K562 (cell line): ENCODE measurements around the gene ZNF438. TPM values are rescaled to one million over a fixed set of nuclear protein-coding genes. Genes with fewer than 3 reads are reported as not detected.

ENCODE experiments used
- ATAC-seq: fragments of 200-7000 bp; cut with Tn5 transposase; 3 replicates; pipeline ENCODE4 v1.9.1; 2020; ENCODE audit warnings: moderate library complexity
- BruUV-seq: library from RNA; stranded (reverse); fragments of 400-500 nt; replicated peaks from 2 replicates; lab custom pipeline; 2021; lab: Mats Ljungman, UMichigan
- CTCF ChIA-PET: fragments of 300-600 bp; formaldehyde crosslinking; extraction: SDS; loops from one replicate; lab custom pipeline; 2021; ENCODE audit warnings: low intra/inter-chr PET ratio; lab: Yijun Ruan, JAX
- POLR2A ChIA-PET: fragments of 300-600, 350-650 bp; sonication (Branson Sonifier 250); formaldehyde crosslinking; extraction: SDS; loops from one replicate; lab custom pipeline; 2021; ENCODE audit warnings: antibody characterized with exemption, inconsistent platforms; lab: Yijun Ruan, JAX
- DNase-seq, 4 experiments: peaks; one replicate each; pipeline versions ENCODE4 v3.0.0 to v3.0.0-alpha.2; 2011 to 2018; ENCODE audit warnings: low spot score in 3 of 4, mixed read lengths in 3 of 4; ENCODE audit errors: extremely low read depth in 1 of 4
- FAIRE-seq: peaks from 2 replicates; lab custom pipeline; 2011; peaks lifted over from hg19 to GRCh38; lab: Jason Lieb, UNC
- H2AFZ ChIP-seq: 2 replicates; pipeline ENCODE4 v1.6.0; 2011; ENCODE audit warnings: low read depth, low read length, control low read depth, inconsistent platforms
- H3K27ac ChIP-seq: fragments of 200-600 bp; 3 replicates; pipeline ENCODE4 v1.8.0; 2011; ENCODE audit warnings: low read depth, mild to moderate bottlenecking, control low read depth, inconsistent platforms, low read length, moderate library complexity, mixed read lengths; ENCODE audit errors: extremely low read depth
- H3K27me3 ChIP-seq, 2 experiments: fragments of 300-600 bp in 1 of 2; 2 replicates in 1 of 2; 3 replicates in 1 of 2; pipeline versions ENCODE4 v1.6.0 to v1.8.0; 2011; ENCODE audit warnings: inconsistent platforms in 2 of 2, low read length in 2 of 2, mild to moderate bottlenecking in 1 of 2, mixed read lengths in 1 of 2, moderate library complexity in 1 of 2; ENCODE audit not compliant: control insufficient read depth in 2 of 2, insufficient read depth in 2 of 2
- H3K36me3 ChIP-seq: fragments of 300-600 bp; 3 replicates; pipeline ENCODE4 v1.8.0; 2011; ENCODE audit warnings: mild to moderate bottlenecking, low read length, inconsistent platforms; ENCODE audit not compliant: control insufficient read depth, insufficient read depth
- H3K4me1 ChIP-seq, 2 experiments: fragments of 200-600 bp in 1 of 2; replicated peaks in 1 of 2; 2 replicates in 1 of 2; 3 replicates in 1 of 2; pipeline versions ENCODE4 v1.5.1 to v1.8.0; 2011; ENCODE audit warnings: inconsistent platforms in 2 of 2, low read length in 2 of 2, mild to moderate bottlenecking in 1 of 2, mixed read lengths in 1 of 2, moderate library complexity in 1 of 2; ENCODE audit not compliant: control insufficient read depth in 2 of 2, insufficient read depth in 2 of 2
- H3K4me2 ChIP-seq: 2 replicates; pipeline ENCODE4 v1.6.1; 2011; ENCODE audit warnings: low read length, control low read depth, inconsistent platforms, mixed read lengths; ENCODE audit not compliant: insufficient read depth
- H3K4me3 ChIP-seq: fragments of 200-600 bp; sonication (generic), shearing (Covaris generic); 2 replicates; pipeline ENCODE4 v1.5.1; 2016; ENCODE audit warnings: control low read depth, inconsistent platforms
- H3K79me2 ChIP-seq: fragments of 200-600 bp; 3 replicates; pipeline ENCODE4 v1.8.0; 2011; ENCODE audit warnings: low read length, inconsistent platforms; ENCODE audit not compliant: control insufficient read depth, insufficient read depth
- H3K9ac ChIP-seq, 2 experiments: 2 replicates each; pipeline versions ENCODE4 v1.6.0 to v1.6.1; 2011; ENCODE audit warnings: low read depth in 2 of 2, low read length in 2 of 2, control low read depth in 1 of 2, inconsistent platforms in 1 of 2, mild to moderate bottlenecking in 1 of 2, mixed read lengths in 1 of 2; ENCODE audit not compliant: insufficient read depth in 1 of 2
- H3K9me1 ChIP-seq: one replicate; pipeline ENCODE4 v1.6.0; 2011; ENCODE audit warnings: inconsistent platforms, mild to moderate bottlenecking, low read length, moderate library complexity; ENCODE audit not compliant: control insufficient read depth, insufficient read depth
- H3K9me3 ChIP-seq: replicated peaks from 2 replicates; pipeline ENCODE4 v1.5.1; 2011; ENCODE audit warnings: low read depth, low read length, inconsistent platforms; ENCODE audit not compliant: control insufficient read depth, insufficient read depth
- H4K20me1 ChIP-seq: replicated peaks from 2 replicates; pipeline ENCODE4 v1.6.1; 2011; ENCODE audit warnings: low read length, inconsistent platforms, mixed read lengths; ENCODE audit not compliant: control insufficient read depth, insufficient read depth
- CTBP1 ChIP-seq: fragments of 450-650 bp; IDR thresholded peaks from 2 replicates; pipeline ENCODE4 v1.6.1; 2016; ENCODE audit warnings: borderline replicate concordance
- IRF9 ChIP-seq: fragments of 450-650 bp; IDR thresholded peaks from 2 replicates; pipeline ENCODE4 v1.6.1; 2016; ENCODE audit warnings: missing biosample characterization, missing genetic modification characterization
- NR4A1 ChIP-seq, 2 experiments: fragments of 250-450 bp in 1 of 2; fragments of 450-650 bp in 1 of 2; sonication (Bioruptor Pico) in 1 of 2; IDR thresholded peaks; 2 replicates each; pipeline versions ENCODE4 v1.4.0 to v1.6.1; 2016 to 2020; ENCODE audit warnings: mild to moderate bottlenecking in 2 of 2, missing compliant biosample characterization in 1 of 2, missing genetic modification characterization in 1 of 2, moderate library complexity in 1 of 2
- POLR2A ChIP-seq: fragments of 450-650 bp; conservative IDR thresholded peaks from 2 replicates; pipeline ENCODE4 v1.6.1; 2016
- SMARCE1 ChIP-seq: fragments of 450-650 bp; IDR thresholded peaks from 2 replicates; pipeline ENCODE4 v1.7.1; 2016; ENCODE audit warnings: mild to moderate bottlenecking
- SREBF2 ChIP-seq: sonication (generic); formaldehyde crosslinking; IDR thresholded peaks from 2 replicates; pipeline ENCODE4 v1.4.0; 2020; ENCODE audit warnings: mild to moderate bottlenecking, missing genetic modification reagents
- ZC3H8 ChIP-seq: fragments of 450-650 bp; IDR thresholded peaks from 2 replicates; pipeline ENCODE4 v1.6.1; 2017
- ZNF124 ChIP-seq: sonication (generic); formaldehyde crosslinking; IDR thresholded peaks from 2 replicates; pipeline ENCODE4 v1.8.1; 2022; ENCODE audit warnings: missing genetic modification reagents
- ZNF398 ChIP-seq: fragments of 250-450 bp; sonication (Bioruptor Pico); IDR thresholded peaks from 2 replicates; pipeline ENCODE4 v1.8.0; 2021; ENCODE audit warnings: moderate library complexity, mild to moderate bottlenecking, inconsistent platforms
- ZZZ3 ChIP-seq: fragments of 450-650 bp; IDR thresholded peaks from 2 replicates; pipeline ENCODE4 v1.6.1; 2016; ENCODE audit warnings: antibody characterized with exemption, mild to moderate bottlenecking, moderate library complexity
- WGBS: fragments of 100-300 bp; shearing (Covaris generic); methylation state at CpG from one replicate; pipeline ENCODE4 v1.1.6; 2016; ENCODE audit warnings: low coverage, mixed read lengths; ENCODE audit not compliant: insufficient coverage; ENCODE audit errors: missing lambda C conversion rate; 5-methylcytosine and 5-hydroxymethylcytosine counted together
- in situ Hi-C: fragments of 300-500 bp; cut with MboI; formaldehyde crosslinking; loops from 4 replicates; pipeline ENCODE4 v1.15.0; 2018; ENCODE audit warnings: inconsistent platforms, mixed read lengths
- intact Hi-C: fragments of 100-400 bp; cut with micrococcal nuclease; formaldehyde crosslinking; loops from 2 replicates; pipeline ENCODE4 v1.14.2; 2022
- polyA plus RNA-seq, 8 experiments: library from polyadenylated mRNA; depleted of rRNA in 4 of 8; stranded (reverse) in 5 of 8; unstranded in 3 of 8; fragments of >200 nt; fragmentation: Nextera tagmentation in 2 of 8; fragmentation: Illumina TruSeq in 1 of 8; extraction: Ambion mirVana in 2 of 8; extraction: Trizol in 1 of 8; gene quantifications; 2 replicates each; pipeline versions ENCODE4 v1.2.1 to v1.2.3, GENCODE V29; 2011 to 2014; ENCODE audit warnings: inconsistent platforms in 1 of 8, missing spikeins in 1 of 8
- total RNA-seq, 7 experiments: library from RNA; depleted of rRNA in 6 of 7; stranded (reverse); fragments of >200 nt in 6 of 7; fragmentation: Illumina TruSeq in 2 of 7; extraction: Trizol in 2 of 7; gene quantifications; 2 replicates each; pipeline versions ENCODE4 v1.2.1 to v1.2.3, GENCODE V29; 2011 to 2021; ENCODE audit warnings: low replicate concordance in 1 of 7
- TF ChIP-seq, protein P1 (sequence below), 2 experiments: fragments of 450-650 bp in 1 of 2; sonication (generic) in 1 of 2; formaldehyde crosslinking in 1 of 2; IDR thresholded peaks in 1 of 2; conservative IDR thresholded peaks in 1 of 2; 2 replicates each; pipeline versions ENCODE4 v1.6.1 to v1.8.1; 2016 to 2023; ENCODE audit warnings: mild to moderate bottlenecking in 2 of 2, moderate library complexity in 2 of 2, inconsistent platforms in 1 of 2, missing genetic modification reagents in 1 of 2
- TF ChIP-seq, protein P2 (sequence below): fragments of 250-450 bp; sonication (Bioruptor Pico); IDR thresholded peaks from 2 replicates; pipeline ENCODE4 v1.5.0; 2021
- TF ChIP-seq, protein P3 (sequence below): fragments of 450-650 bp; formaldehyde crosslinking; conservative IDR thresholded peaks from 2 replicates; pipeline ENCODE4 v1.4.0; 2022; ENCODE audit warnings: mild to moderate bottlenecking, missing genetic modification characterization
- TF ChIP-seq, protein P4 (sequence below), 2 experiments: IDR thresholded peaks; 2 replicates each; pipeline ENCODE4 v1.6.1; 2011; ENCODE audit warnings: borderline replicate concordance in 1 of 2, control low read depth in 1 of 2, low read depth in 1 of 2, low read length in 1 of 2, mild to moderate bottlenecking in 1 of 2, mixed read lengths in 1 of 2, moderate library complexity in 1 of 2; ENCODE audit not compliant: insufficient read depth in 1 of 2, insufficient read length in 1 of 2, poor library complexity in 1 of 2, severe bottlenecking in 1 of 2; ENCODE audit errors: extremely low read depth in 1 of 2

ZNF438 gene
- total and polyA plus RNA-seq, 9 of the 15 experiments (the other 6 are each of a cell fraction or from before 2014, with no cell fraction given): 0.45 to 1.5 (median 0.91) TPM

DNA sequence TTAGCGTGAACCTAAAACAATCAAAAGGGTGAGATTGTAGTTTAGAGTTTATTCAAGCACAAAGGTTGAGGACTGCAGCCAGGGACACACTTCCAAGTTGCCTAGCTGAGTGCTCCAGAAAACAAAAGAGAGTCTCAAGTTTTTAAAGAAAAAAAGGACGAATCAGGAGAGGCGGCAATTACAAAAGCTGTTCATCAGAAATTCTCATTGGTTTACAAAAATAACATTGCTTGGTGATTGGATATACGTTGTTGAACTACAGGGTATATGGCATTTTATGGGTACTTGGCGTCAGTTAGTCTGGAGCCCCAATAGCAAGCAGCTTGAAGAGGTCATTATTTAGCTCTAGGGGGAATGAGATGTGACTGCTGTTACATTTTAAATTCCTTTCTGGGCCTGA lies 11.5 kb downstream of the ZNF438 start (continued):
- TF ChIP-seq, protein P1, sequence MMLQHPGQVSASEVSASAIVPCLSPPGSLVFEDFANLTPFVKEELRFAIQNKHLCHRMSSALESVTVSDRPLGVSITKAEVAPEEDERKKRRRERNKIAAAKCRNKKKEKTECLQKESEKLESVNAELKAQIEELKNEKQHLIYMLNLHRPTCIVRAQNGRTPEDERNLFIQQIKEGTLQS (IDR thresholded peaks at IDR 0.05): no peak
- TF ChIP-seq, protein P1 (CRISPR knock-in tag; conservative IDR thresholded peaks at IDR 0.05): no peak
- TF ChIP-seq NR4A1 (CRISPR knock-in tag; IDR thresholded peaks at IDR 0.05) (no peak), NR4A1 (tag; IDR thresholded peaks at IDR 0.05) (no peak), SREBF2 (CRISPR knock-in tag) (no peak), ZZZ3 (no peak)

DNA sequence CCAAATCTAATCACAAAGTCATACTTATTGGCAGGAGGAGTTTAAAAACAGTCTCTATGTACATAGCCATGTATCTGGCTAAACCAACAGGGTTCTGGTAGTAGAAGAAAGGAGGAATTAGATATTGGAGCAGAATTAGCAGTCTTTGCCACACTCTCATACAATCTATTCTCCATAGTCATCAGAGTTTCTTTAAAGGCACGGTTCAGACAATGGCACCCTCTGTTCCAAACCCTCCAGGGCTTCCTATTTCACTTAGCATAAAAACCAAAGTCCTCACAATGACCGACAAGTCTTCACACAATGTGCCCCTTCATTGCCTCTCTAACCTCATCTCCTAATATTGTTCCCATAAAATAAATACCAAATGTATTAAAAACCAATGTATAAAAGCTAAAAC lies 12.7 kb downstream of the ZNF438 start:
- no peaks in the 10 kb centered on the region for H4K20me1 ChIP-seq
- H3K27ac ChIP-seq: no peak overlapping the region
- no peaks in the 10 kb centered on the region for H3K9me3 ChIP-seq
- no peaks in the 10 kb centered on the region for H3K27me3 ChIP-seq
- H3K79me2 ChIP-seq: no peaks in the 10 kb centered on the region
- 0% methylated on average over 2 of the region's 2 CpGs for WGBS
- ATAC-seq: no peak
- in situ Hi-C loops: no loop called here
- no TSS peak for BruUV-seq
- no peak overlapping the region for H3K4me3 ChIP-seq
- intact Hi-C loops: no loop called here
- DNase-seq: no peak
- H3K4me1 ChIP-seq: no peaks in the 10 kb centered on the region
- TF ChIP-seq, protein P2, sequence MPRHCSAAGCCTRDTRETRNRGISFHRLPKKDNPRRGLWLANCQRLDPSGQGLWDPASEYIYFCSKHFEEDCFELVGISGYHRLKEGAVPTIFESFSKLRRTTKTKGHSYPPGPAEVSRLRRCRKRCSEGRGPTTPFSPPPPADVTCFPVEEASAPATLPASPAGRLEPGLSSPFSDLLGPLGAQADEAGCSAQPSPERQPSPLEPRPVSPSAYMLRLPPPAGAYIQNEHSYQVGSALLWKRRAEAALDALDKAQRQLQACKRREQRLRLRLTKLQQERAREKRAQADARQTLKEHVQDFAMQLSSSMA (CRISPR knock-in tag): no peak
- TF ChIP-seq ZNF398 (no peak), ZC3H8 (no peak), POLR2A (no peak), IRF9 (tag) (no peak), SMARCE1 (no peak), ZNF124 (CRISPR knock-in tag) (no peak), SREBF2 (CRISPR knock-in tag) (no peak), CTBP1 (no peak)
- TF ChIP-seq, protein P3, sequence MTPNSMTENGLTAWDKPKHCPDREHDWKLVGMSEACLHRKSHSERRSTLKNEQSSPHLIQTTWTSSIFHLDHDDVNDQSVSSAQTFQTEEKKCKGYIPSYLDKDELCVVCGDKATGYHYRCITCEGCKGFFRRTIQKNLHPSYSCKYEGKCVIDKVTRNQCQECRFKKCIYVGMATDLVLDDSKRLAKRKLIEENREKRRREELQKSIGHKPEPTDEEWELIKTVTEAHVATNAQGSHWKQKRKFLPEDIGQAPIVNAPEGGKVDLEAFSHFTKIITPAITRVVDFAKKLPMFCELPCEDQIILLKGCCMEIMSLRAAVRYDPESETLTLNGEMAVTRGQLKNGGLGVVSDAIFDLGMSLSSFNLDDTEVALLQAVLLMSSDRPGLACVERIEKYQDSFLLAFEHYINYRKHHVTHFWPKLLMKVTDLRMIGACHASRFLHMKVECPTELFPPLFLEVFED (CRISPR knock-in tag): no peak
- TF ChIP-seq, protein P4, sequence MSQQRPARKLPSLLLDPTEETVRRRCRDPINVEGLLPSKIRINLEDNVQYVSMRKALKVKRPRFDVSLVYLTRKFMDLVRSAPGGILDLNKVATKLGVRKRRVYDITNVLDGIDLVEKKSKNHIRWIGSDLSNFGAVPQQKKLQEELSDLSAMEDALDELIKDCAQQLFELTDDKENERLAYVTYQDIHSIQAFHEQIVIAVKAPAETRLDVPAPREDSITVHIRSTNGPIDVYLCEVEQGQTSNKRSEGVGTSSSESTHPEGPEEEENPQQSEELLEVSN (IDR thresholded peaks at IDR 0.05; ENCODE audit: borderline replicate concordance in 1 of 2, extremely low read depth in 1 of 2, insufficient read depth in 1 of 2, insufficient read length in 1 of 2, low read depth in 1 of 2, low read length in 1 of 2, poor library complexity in 1 of 2, severe bottlenecking in 1 of 2): no peak
- TF ChIP-seq, all 486 proteins: peak for 0
- no peaks in the 10 kb centered on the region for H3K9me1 ChIP-seq
- no peak overlapping the region for H3K4me2 ChIP-seq
- FAIRE-seq: no peak
- H3K9ac ChIP-seq: no peak overlapping the region
- CTCF ChIA-PET: no interaction called here
- H3K36me3 ChIP-seq: no peaks in the 10 kb centered on the region
- no peak overlapping the region for H2AFZ ChIP-seq
- POLR2A ChIA-PET: no interaction called here
